ENCODE data around the gene MSANTD2.

MSANTD2 gene

DNA sequence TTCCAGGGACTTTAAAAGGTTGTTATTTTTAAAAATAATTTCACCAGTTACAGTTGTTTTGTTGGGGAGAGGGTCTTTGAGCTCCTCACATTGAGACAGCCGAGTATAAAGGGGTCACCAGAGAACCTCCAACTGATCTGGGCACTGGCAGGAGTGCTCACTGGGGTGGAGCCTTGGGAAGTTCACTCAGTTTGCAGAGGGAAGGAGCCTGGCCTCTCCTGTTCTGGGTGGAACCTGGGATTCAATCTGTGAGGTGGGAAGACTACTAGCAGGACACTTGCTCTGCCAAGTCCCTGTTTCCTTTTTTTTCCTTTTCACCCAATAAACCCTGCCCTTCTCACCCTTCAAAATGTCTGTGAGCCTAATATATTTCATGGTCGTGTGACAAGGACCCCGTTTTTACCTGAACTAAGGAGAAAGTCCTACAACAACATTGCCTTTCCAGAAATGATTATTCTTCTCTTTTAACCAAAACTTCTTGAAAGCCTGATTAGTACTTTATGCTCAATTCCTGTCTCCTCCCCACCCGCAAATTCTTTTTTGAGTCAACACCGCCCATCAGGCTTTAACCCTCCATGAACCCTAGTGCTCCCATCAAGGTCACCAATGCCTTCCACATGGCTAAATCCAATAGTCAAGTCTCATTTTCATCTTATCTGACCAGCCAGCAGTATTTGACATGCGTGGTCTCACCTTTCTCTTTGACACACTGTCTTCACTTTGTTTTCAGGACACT, 22.0 kb upstream of the MSANTD2 start:
- no peak for DNase-seq (ENCODE audit: low read depth)
- TF ChIP-seq, protein P1, sequence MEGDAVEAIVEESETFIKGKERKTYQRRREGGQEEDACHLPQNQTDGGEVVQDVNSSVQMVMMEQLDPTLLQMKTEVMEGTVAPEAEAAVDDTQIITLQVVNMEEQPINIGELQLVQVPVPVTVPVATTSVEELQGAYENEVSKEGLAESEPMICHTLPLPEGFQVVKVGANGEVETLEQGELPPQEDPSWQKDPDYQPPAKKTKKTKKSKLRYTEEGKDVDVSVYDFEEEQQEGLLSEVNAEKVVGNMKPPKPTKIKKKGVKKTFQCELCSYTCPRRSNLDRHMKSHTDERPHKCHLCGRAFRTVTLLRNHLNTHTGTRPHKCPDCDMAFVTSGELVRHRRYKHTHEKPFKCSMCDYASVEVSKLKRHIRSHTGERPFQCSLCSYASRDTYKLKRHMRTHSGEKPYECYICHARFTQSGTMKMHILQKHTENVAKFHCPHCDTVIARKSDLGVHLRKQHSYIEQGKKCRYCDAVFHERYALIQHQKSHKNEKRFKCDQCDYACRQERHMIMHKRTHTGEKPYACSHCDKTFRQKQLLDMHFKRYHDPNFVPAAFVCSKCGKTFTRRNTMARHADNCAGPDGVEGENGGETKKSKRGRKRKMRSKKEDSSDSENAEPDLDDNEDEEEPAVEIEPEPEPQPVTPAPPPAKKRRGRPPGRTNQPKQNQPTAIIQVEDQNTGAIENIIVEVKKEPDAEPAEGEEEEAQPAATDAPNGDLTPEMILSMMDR (conservative IDR thresholded peaks at IDR 0.05; ENCODE audit: low read length) = no peak
- no peak overlapping the region for H3K4me3 ChIP-seq (ENCODE audit: low read length)

DNA sequence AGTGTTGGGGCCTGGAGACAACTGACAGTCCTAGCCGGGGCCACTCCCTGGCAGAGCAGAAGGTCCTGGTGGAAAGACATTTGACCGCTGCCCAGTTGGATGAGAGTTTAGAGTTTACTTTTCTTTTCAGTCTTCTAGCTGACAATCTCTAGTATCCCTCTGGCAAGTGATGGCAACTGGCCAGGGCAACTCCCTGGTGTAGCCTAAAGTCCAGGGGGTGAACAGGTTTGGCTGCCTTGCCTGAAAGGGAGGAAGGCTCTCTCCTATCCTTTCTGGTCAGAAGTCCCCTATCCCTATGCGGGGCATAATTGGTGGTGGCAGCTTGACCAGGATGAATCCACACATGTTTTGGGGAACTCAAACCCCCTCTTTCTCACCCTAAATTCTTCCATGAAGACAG, 16.8 kb upstream of the MSANTD2 start:
- H3K4me3 ChIP-seq (ENCODE audit: low read length) = no peak overlapping the region
- TF ChIP-seq, protein P1 (conservative IDR thresholded peaks at IDR 0.05; ENCODE audit: low read length) = no peak
- no peak for DNase-seq (ENCODE audit: low read depth)

DNA sequence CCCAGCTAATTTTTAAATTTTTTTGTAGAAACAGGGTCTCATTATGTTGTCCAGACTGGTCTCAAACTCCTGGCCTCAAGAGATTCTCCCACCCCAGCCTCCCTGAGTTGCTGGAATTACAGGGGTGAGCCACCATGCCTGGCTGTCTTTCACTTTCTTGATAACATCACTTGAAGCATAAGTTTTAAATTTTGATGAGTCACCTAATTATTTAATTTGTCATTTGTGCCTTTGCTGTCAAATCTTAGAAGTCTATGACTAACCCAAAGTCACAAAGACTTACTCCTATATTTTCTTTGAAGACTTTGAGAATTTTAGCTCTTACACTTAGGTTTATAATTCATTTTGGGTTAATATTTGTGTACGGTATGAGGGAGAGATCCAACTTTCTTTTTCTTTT, 14.5 kb upstream of the MSANTD2 start:
- H3K4me3 ChIP-seq (ENCODE audit: low read length) = no peak overlapping the region
- TF ChIP-seq, protein P1 (conservative IDR thresholded peaks at IDR 0.05; ENCODE audit: low read length) = no peak
- no peak for DNase-seq (ENCODE audit: low read depth)

DNA sequence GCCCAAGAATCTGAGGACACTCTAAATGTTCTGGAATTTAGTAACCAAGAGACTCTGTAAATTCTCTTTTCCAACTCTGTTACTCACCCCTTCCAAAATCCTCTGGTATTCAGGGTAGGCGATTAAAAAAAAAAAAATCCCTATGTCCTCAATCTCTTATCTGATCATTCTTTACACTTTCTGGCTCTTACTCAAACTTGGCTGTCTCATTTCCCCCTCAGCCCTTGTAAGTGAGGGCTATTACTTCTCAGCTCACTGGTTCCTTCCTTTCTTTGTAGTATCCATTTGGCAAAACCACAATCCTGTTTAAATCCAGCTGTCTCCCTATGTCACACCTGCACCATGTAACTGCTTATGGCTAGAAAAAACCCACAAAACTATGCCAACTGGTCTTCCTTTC, 12.7 kb upstream of the MSANTD2 start:
- TF ChIP-seq, protein P1 (conservative IDR thresholded peaks at IDR 0.05; ENCODE audit: low read length) = no peak
- DNase-seq (ENCODE audit: low read depth) = peak; percentile 21
- H3K4me3 ChIP-seq (ENCODE audit: low read length) = no peak overlapping the region

DNA sequence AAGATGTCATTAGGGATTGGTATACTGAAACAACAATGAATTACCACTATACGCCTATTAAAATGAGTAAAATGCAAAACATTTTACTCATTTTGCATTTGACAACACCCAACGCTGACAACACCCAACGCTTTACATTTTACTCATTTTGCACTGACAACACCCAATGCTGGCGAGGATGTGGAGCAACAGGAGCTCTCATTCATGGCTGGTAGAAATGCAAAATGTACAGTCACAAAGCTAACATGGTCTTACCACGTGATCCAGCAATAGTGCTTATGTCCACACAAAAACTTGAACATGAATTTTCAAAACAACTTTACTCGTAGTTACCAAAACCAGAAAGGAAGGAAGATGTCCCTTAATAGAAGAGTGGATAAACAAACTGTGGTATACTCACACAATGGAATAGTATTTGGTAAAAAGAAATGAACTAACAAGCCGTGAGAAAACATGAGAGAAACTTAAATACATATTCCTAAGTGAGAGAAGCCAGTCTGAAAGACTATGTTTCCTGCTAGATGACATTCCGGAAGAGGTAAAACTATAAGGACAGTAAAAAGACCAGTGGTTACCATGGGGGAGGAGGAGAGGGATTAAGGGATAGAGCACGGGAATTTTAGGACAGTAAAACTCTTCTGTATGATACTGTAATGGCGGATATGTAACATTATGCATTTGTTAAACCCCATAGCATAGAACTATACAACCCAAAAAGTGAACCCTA, 11.4 kb upstream of the MSANTD2 start:
- TF ChIP-seq, protein P1 (conservative IDR thresholded peaks at IDR 0.05; ENCODE audit: low read length) = no peak

DNA sequence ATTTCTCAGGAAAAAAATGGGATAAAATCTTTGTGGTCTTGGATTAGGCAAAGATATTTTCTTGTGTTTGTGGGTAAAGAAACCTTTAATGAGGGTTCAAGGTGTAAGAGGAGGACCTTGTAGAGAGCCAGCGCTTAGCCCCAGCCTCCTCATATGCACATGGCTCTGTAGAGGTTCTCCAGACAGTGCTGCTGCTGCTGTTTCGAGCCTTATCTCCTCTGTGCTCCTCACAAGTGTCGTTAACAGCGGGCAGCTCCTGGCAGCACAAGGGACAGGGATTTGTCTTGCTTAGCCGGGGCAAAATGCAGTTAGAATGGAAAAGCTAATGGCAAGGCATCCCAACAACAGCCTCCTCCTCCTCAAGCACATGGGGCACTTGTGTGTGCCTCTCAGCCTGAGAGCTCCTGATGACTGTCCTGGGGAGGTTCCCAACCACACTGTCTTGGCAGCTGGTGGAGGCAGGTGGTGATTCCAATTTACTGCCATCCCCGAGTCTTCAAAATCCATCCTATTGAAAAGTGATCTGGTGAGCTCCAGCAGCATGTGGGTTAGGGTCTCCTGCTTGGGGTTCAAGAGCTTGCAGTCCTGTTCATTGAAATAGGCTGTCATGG, 7.6 kb upstream of the MSANTD2 start:
- TF ChIP-seq, protein P1 (conservative IDR thresholded peaks at IDR 0.05; ENCODE audit: low read length) = no peak
- no peak for DNase-seq (ENCODE audit: low read depth)
- no peak overlapping the region for H3K4me3 ChIP-seq (ENCODE audit: low read length)

More for the DNA sequence above, 11.4 kb upstream of the MSANTD2 start:
- no peak for DNase-seq (ENCODE audit: low read depth)
- no peak overlapping the region for H3K4me3 ChIP-seq (ENCODE audit: low read length)

Measured in AG10803 (cell line).